ENCODE data around the gene SMCO4. TPM values are rescaled to one million over a fixed set of nuclear protein-coding genes. Genes with fewer than 3 reads are reported as not detected.

SMCO4 gene
- total RNA-seq, 1 experiment from 2014 or later, result 14.1 TPM

DNA sequence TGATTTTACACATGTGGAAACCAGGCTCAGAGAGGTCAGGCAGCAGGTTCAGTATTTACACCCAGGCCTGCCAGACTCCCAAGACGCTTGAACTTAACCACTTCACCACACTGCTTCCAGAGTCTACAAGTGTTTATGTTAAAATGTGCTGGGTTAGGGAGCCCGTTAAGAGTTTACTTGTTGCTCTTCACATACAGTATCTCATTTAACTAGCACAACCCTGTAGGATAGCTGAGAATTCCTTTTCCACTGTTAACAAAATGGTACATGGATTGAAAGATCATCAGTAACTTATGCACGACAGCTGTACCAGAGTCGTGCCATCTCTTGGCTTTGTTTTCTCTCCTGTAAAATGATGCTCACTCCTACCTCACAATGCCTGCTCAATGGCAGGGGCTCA lies 2.9 kb downstream of the SMCO4 start:
- Histone ChIP-seq H3K27ac (ENCODE audit: low read length) (no peak overlapping the region), H3K36me3 (ENCODE audit: control insufficient read depth, insufficient read depth, low read length) (peaks cover 2% of the 10 kb centered on the region; the same call in 1 of the 2 replicates), H3K27me3 (ENCODE audit: control insufficient read depth, insufficient read depth, low read length) (peaks cover 4% of the 10 kb centered on the region; the same call in 1 of the 2 replicates), H3K4me1 (ENCODE audit: control insufficient read depth, insufficient read depth, low read length) (peaks cover 26% of the 10 kb centered on the region), H3K9me3 (ENCODE audit: control insufficient read depth, insufficient read depth, low read depth, low read length) (no peaks in the 10 kb centered on the region), H3K4me3 (ENCODE audit: low read depth in 2 of 2, low read length in 2 of 2) (no peak overlapping the region)
- POLR2A ChIA-PET, result no interaction called here
- BruUV-seq (replicated peaks), result TSS peak; percentile 72
- DNase-seq (ENCODE audit: low read depth, low spot score), result no peak
- CTCF ChIA-PET, result no interaction called here
- TF ChIP-seq REST (IDR thresholded peaks at IDR 0.05; ENCODE audit: insufficient read depth in 1 of 2, low read depth in 2 of 2, low read length in 1 of 2) (no peak), TCF7L2 (IDR thresholded peaks at IDR 0.05; ENCODE audit: low read depth, low read length) (no peak), SIN3A (IDR thresholded peaks at IDR 0.05; ENCODE audit: borderline replicate concordance, insufficient read depth, low read depth, low read length) (no peak), POLR2AphosphoS5 (IDR thresholded peaks at IDR 0.05; ENCODE audit: low read depth, low read length) (no peak)
- TF ChIP-seq, protein P1, sequence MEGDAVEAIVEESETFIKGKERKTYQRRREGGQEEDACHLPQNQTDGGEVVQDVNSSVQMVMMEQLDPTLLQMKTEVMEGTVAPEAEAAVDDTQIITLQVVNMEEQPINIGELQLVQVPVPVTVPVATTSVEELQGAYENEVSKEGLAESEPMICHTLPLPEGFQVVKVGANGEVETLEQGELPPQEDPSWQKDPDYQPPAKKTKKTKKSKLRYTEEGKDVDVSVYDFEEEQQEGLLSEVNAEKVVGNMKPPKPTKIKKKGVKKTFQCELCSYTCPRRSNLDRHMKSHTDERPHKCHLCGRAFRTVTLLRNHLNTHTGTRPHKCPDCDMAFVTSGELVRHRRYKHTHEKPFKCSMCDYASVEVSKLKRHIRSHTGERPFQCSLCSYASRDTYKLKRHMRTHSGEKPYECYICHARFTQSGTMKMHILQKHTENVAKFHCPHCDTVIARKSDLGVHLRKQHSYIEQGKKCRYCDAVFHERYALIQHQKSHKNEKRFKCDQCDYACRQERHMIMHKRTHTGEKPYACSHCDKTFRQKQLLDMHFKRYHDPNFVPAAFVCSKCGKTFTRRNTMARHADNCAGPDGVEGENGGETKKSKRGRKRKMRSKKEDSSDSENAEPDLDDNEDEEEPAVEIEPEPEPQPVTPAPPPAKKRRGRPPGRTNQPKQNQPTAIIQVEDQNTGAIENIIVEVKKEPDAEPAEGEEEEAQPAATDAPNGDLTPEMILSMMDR (IDR thresholded peaks at IDR 0.05), result no peak
- in situ Hi-C loops (cut with HindIII; ENCODE audit: low pct_unique_long_range_greater_than_20kb, low sequenced_read_pairs), result no loop called here
- no peak for ATAC-seq
- intact Hi-C loops (cut with micrococcal nuclease; ENCODE audit: unreplicated experiment), result loop anchor here (5.0 kb wide), 1 partner anchor 112 kb away; no protein-coding TSS in a partner anchor

DNA sequence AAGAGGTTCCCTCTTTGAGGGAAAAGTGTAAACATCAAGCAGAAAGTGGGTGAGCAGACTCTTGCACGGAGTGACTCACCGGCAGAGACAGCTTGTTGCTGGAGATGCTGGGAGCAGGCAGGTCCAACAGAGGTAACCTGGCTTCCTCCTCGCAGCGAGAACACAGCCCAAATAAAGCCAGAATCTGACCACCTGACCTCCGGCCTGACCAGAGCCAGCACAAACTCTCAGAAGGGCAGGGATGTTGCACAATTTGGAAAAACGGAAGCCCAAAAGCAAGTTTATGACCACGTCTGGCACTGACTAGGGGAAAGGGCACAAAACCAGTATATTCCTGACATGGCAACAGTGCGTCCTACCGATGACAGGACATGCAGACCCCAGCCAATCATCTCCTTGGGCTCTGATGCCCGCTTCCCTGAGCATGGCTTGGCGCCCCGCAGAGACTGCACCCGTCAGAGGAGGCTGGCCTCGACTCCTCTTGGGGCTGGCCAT lies 5.4 kb downstream of the SMCO4 start:
- no peaks in the 10 kb centered on the region for H3K9me3 ChIP-seq (ENCODE audit: control insufficient read depth, insufficient read depth, low read depth, low read length)
- ChIA-PET CTCF (no interaction called here), POLR2A (no interaction called here)
- no peak overlapping the region for H3K4me3 ChIP-seq (ENCODE audit: low read depth in 2 of 2, low read length in 2 of 2)
- ATAC-seq (no peak), DNase-seq (ENCODE audit: low read depth, low spot score) (no peak)
- intact Hi-C loops (cut with micrococcal nuclease; ENCODE audit: unreplicated experiment) (no loop called here), in situ Hi-C loops (cut with HindIII; ENCODE audit: low pct_unique_long_range_greater_than_20kb, low sequenced_read_pairs) (no loop called here)
- no peak for TF ChIP-seq SIN3A (IDR thresholded peaks at IDR 0.05; ENCODE audit: borderline replicate concordance, insufficient read depth, low read depth, low read length)
- TF ChIP-seq, protein P1 (IDR thresholded peaks at IDR 0.05), result no peak
- TF ChIP-seq POLR2AphosphoS5 (IDR thresholded peaks at IDR 0.05; ENCODE audit: low read depth, low read length), result no peak
- TF ChIP-seq REST (IDR thresholded peaks at IDR 0.05; ENCODE audit: insufficient read depth in 1 of 2, low read depth in 2 of 2, low read length in 1 of 2), result no peak
- H3K27ac ChIP-seq (ENCODE audit: low read length), result no peak overlapping the region
- H3K27me3 ChIP-seq (ENCODE audit: control insufficient read depth, insufficient read depth, low read length), result no peaks in the 10 kb centered on the region
- peaks cover 2% of the 10 kb centered on the region; the same call in 1 of the 2 replicates for H3K36me3 ChIP-seq (ENCODE audit: control insufficient read depth, insufficient read depth, low read length)
- BruUV-seq (replicated peaks), result no TSS peak
- peaks cover 20% of the 10 kb centered on the region for H3K4me1 ChIP-seq (ENCODE audit: control insufficient read depth, insufficient read depth, low read length)

Measured in Panc1 (cell line).